GM10248 (cell line): ENCODE measurements around the gene ITGB3.

Experiments
- CTCF ChIA-PET: fragments of 300-600 bp; sonication (Branson Sonifier 250); formaldehyde crosslinking; extraction: SDS; loops from one replicate; lab custom pipeline; 2021; ENCODE audit warnings: antibody characterized with exemption; lab: Yijun Ruan, JAX
- POLR2A ChIA-PET: fragments of 350-650 bp; sonication (Branson Sonifier 250); formaldehyde crosslinking; extraction: SDS; loops from one replicate; lab custom pipeline; 2020; ENCODE audit warnings: antibody characterized with exemption; lab: Yijun Ruan, JAX
- DNase-seq: peaks from one replicate; pipeline ENCODE4 v3.0.0; 2012; ENCODE audit errors: extremely low spot score
- CTCF ChIP-seq: IDR thresholded peaks from 2 replicates; pipeline ENCODE4 v1.5.1; 2012; ENCODE audit warnings: mild to moderate bottlenecking, low read depth; ENCODE audit errors: extremely low read depth, missing control alignments, control extremely low read depth

Gene ITGB3

GRCh38 chr17:47251421-47251940, 2.1 kb upstream of the ITGB3 start:
- POLR2A ChIA-PET: no interaction called here
- DNase-seq: no peak
- TF ChIP-seq CTCF: no peak
- CTCF ChIA-PET: interaction anchor here (0.9 to 1.5 kb wide), 4 partner anchors 9 to 64 kb away, joined by 3 to 5 read pairs (median 4); no protein-coding TSS in a partner anchor

GRCh38 chr17:47252209-47252608, 1.4 kb upstream of the ITGB3 start:
- no peak for TF ChIP-seq CTCF
- ChIA-PET CTCF (interaction anchor here (0.9 to 2.0 kb wide), 4 partner anchors 18 to 364 kb away, joined by 3 to 7 read pairs (median 4); no protein-coding TSS in a partner anchor), POLR2A (no interaction called here)
- DNase-seq: no peak

GRCh38 chr17:47252766-47253512, 688 bp upstream of the ITGB3 start:
- POLR2A ChIA-PET: no interaction called here
- TF ChIP-seq CTCF: no peak
- CTCF ChIA-PET: interaction anchor here (0.9 to 2.0 kb wide), 2 partner anchors 23 to 363 kb away, joined by 3 to 7 read pairs; no protein-coding TSS in a partner anchor
- DNase-seq: no peak

- DNase-seq: no peak
- ChIA-PET CTCF (interaction anchor here (0.6 to 2.0 kb wide), 5 partner anchors 13 to 36 kb away, joined by 3 to 7 read pairs (median 4); no protein-coding TSS in a partner anchor), POLR2A (interaction anchor here (1.2 kb wide), 1 partner anchor 33 kb away, joined by 3 read pairs; no protein-coding TSS in a partner anchor)
- no peak for TF ChIP-seq CTCF
Observed at GRCh38 chr17:47254403-47254943, 846 bp downstream of the ITGB3 start.

- DNase-seq: no peak
- ChIA-PET CTCF (interaction anchor here (0.7 to 2.6 kb wide), 4 partner anchors 9 to 28 kb away, joined by 3 to 15 read pairs (median 4); no protein-coding TSS in a partner anchor), POLR2A (no interaction called here)
- TF ChIP-seq CTCF: no peak
Observed at GRCh38 chr17:47257651-47258339, 4.2 kb downstream of the ITGB3 start.

- ChIA-PET POLR2A (no interaction called here), CTCF (interaction anchor here (2.6 kb wide), 1 partner anchor 22 kb away, joined by 13 read pairs; no protein-coding TSS in a partner anchor)
- no peak for DNase-seq
- TF ChIP-seq CTCF: no peak
Observed at GRCh38 chr17:47262586-47262985, 9.0 kb downstream of the ITGB3 start.
